ENCODE results near the gene TMC8.
A peak's percentile ranks its signal among the peaks of the same experiment; 100 is the strongest.

DNA sequence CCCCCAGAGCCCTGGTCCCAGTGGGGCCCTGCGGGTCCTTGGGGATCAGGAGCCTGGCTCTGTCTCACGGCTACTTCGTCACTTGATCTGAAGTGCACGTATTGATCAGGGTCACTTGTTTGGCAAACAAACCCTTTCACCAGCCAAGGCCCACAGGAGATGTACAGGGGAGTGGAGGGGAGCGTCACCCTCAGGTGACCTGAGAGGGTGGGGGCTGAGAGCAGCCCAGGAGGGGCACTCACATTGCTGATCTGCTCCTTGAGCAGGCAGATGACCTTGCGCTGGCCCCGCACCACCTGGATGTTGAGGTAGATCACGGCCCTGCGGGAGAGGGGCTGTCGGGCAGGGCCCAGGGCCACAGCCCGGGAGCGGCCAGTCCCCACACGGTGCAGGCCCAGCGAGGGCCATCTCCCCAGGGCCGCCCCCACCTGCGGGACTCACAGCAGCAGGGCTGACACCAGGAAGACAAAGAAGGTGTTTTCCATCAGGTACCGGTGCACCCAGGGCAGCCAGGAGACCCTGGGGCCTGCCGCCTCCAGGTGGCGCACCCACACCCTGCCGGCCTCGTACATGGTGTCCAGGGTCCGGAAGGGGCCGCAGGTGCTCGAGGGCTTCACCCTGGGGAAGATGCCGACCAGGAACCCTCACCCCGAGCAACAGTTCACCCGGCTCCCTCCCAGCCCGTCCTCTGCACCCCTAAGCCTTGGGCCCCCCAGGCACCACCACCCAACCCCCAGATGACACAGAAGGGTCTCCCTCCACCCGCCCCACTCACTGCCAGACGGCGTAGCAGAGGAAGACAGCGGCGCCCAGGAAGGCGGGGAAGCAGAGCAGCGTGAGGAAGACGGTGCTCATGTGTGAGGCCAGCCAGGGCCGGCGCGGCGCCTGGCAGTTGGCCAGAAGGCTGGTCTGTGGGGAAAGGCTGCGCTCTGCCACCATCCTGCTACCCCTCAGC, 13.3 kb upstream of the TMC8 start:
- no peak for TF ChIP-seq EP300 (IDR thresholded peaks at IDR 0.05; ENCODE audit: borderline replicate concordance in 1 of 2, low read depth in 2 of 2, low read length in 2 of 2)
- TF ChIP-seq, protein P1, sequence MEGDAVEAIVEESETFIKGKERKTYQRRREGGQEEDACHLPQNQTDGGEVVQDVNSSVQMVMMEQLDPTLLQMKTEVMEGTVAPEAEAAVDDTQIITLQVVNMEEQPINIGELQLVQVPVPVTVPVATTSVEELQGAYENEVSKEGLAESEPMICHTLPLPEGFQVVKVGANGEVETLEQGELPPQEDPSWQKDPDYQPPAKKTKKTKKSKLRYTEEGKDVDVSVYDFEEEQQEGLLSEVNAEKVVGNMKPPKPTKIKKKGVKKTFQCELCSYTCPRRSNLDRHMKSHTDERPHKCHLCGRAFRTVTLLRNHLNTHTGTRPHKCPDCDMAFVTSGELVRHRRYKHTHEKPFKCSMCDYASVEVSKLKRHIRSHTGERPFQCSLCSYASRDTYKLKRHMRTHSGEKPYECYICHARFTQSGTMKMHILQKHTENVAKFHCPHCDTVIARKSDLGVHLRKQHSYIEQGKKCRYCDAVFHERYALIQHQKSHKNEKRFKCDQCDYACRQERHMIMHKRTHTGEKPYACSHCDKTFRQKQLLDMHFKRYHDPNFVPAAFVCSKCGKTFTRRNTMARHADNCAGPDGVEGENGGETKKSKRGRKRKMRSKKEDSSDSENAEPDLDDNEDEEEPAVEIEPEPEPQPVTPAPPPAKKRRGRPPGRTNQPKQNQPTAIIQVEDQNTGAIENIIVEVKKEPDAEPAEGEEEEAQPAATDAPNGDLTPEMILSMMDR (IDR thresholded peaks at IDR 0.05; ENCODE audit: control extremely low read depth in 1 of 3, insufficient read depth in 1 of 3, low read depth in 1 of 3, low read length in 3 of 3) = peak; percentile 68 to 84 (median 75)
- TF ChIP-seq, protein P2, sequence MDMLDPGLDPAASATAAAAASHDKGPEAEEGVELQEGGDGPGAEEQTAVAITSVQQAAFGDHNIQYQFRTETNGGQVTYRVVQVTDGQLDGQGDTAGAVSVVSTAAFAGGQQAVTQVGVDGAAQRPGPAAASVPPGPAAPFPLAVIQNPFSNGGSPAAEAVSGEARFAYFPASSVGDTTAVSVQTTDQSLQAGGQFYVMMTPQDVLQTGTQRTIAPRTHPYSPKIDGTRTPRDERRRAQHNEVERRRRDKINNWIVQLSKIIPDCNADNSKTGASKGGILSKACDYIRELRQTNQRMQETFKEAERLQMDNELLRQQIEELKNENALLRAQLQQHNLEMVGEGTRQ (IDR thresholded peaks at IDR 0.05; ENCODE audit: low read length) = no peak
- no peak for TF ChIP-seq BRCA1 (IDR thresholded peaks at IDR 0.05; ENCODE audit: low read depth, low read length)
- TF ChIP-seq CREB1 (IDR thresholded peaks at IDR 0.05) = no peak
- no peak for TF ChIP-seq CEBPB (IDR thresholded peaks at IDR 0.05; ENCODE audit: low read depth, low read length)
- no peak for TF ChIP-seq EZH2 (IDR thresholded peaks at IDR 0.05; ENCODE audit: low read depth, low read length, severe bottlenecking)
- TF ChIP-seq POLR2A (IDR thresholded peaks at IDR 0.05; ENCODE audit: control extremely low read depth in 1 of 2, low read depth in 2 of 2, low read length in 2 of 2) = no peak

All from H1 (cell line).